ENCODE results near the gene C10orf90.

- TF ChIP-seq CTCF (IDR thresholded peaks at IDR 0.05) (no peak), POLR2A (IDR thresholded peaks at IDR 0.05) (no peak)
Observed at GRCh38 chr10:126576336-126576735, 94.2 kb downstream of the C10orf90 start.

All from testis (tissue), 2 donors.